ENCODE results near the gene HIRIP3. TPM values are rescaled to one million over a fixed set of nuclear protein-coding genes. Genes with fewer than 3 reads are reported as not detected.

Gene HIRIP3
- total and polyA plus RNA-seq, 2 of the 8 experiments (the other 6 are each of a cell fraction or from before 2014, with no cell fraction given) = 11.9 to 18.5 TPM

GRCh38 chr16:29963021-29963743 lies 32.2 kb downstream of the HIRIP3 start:
- Histone ChIP-seq H4K20me1 (replicated peaks in 1 of 2; ENCODE audit: control insufficient read depth in 1 of 2, insufficient read depth in 2 of 2, low read length in 2 of 2) (no peaks in the 10 kb centered on the region), H3K56ac (replicated peaks; ENCODE audit: insufficient read length, low read depth, low read length) (no peak overlapping the region), H2BK12ac (ENCODE audit: low read depth, low read length) (no peak overlapping the region), H2AK5ac (ENCODE audit: low read depth, low read length) (no peak overlapping the region), H3K79me2 (ENCODE audit: control insufficient read depth in 1 of 2, insufficient read depth in 2 of 2, low read length in 2 of 2) (no peaks in the 10 kb centered on the region), H2AFZ (ENCODE audit: low read length) (no peak overlapping the region), H4K91ac (replicated peaks; ENCODE audit: insufficient read length, low read length) (no peak overlapping the region), H2BK5ac (ENCODE audit: low read depth, low read length) (peak overlapping the region; percentile 26; the same call in 1 of the 2 replicates), H3K27ac (ENCODE audit: low read depth, low read length) (no peak overlapping the region), H3K14ac (ENCODE audit: insufficient read length) (no peak overlapping the region), H3K4me2 (ENCODE audit: insufficient read depth in 1 of 2, low read depth in 2 of 2, low read length in 2 of 2) (peak overlapping the region; percentile 87 to 93; a peak in 2 of 4 replicates), H3K4ac (replicated peaks; ENCODE audit: insufficient read length, low read depth, low read length) (no peak overlapping the region), H4K8ac (ENCODE audit: extremely low read depth, insufficient read depth, low read length) (no peak overlapping the region), H3K4me3 (ENCODE audit: extremely low read depth in 1 of 4, insufficient read depth in 2 of 4, low read depth in 3 of 4, low read length in 4 of 4) (peak overlapping the region in 1 of 4 experiments; percentile 74; a peak in 2 of 8 replicates), H3K27me3 (replicated peaks in 1 of 4; ENCODE audit: control insufficient read depth in 3 of 4, extremely low read depth in 1 of 4, insufficient read depth in 3 of 4, low read length in 3 of 4) (peaks cover 0 to 2% (median 0%) of the 10 kb centered on the region in 4 experiments; a peak in 1 of 7 replicates), H3K9me3 (ENCODE audit: insufficient read depth in 2 of 2, low read depth in 1 of 2, low read length in 1 of 2) (no peaks in the 10 kb centered on the region), H2BK120ac (replicated peaks; ENCODE audit: low read depth, low read length) (no peak overlapping the region), H2BK15ac (ENCODE audit: low read length) (0 out of 2 replicates have a peak overlapping the region, but pooled peaks have one; percentile 61), H3K23ac (ENCODE audit: insufficient read length) (no peak overlapping the region), H2BK20ac (ENCODE audit: low read length) (no peak overlapping the region), H3K36me3 (ENCODE audit: control insufficient read depth in 2 of 4, insufficient read depth in 4 of 4, low read length in 3 of 4) (peaks cover 0 to 4% (median 3%) of the 10 kb centered on the region in 4 experiments; a peak in 2 of 8 replicates), H3K18ac (ENCODE audit: extremely low read depth, low read length) (no peak overlapping the region), H4K5ac (ENCODE audit: insufficient read length, low read depth, low read length) (no peak overlapping the region), H3K4me1 (replicated peaks in 1 of 4; ENCODE audit: control insufficient read depth in 3 of 4, insufficient read depth in 4 of 4, low read length in 3 of 4) (peaks cover 0 to 5% (median 3%) of the 10 kb centered on the region in 4 experiments; a peak in 5 of 7 replicates), H3K9ac (replicated peaks in 1 of 4; ENCODE audit: extremely low read depth in 1 of 4, low read depth in 3 of 4, low read length in 3 of 4) (no peak overlapping the region; a peak in 1 of 7 replicates), H3K79me1 (ENCODE audit: low read depth, low read length) (no peaks in the 10 kb centered on the region), H3K23me2 (ENCODE audit: low read depth, low read length) (peaks cover 12% of the 10 kb centered on the region)
- DNase-seq (ENCODE audit: low read depth in 1 of 2, low spot score in 2 of 2) (no peak), FAIRE-seq (no peak)
- 88% methylated on average over 13 of the region's 14 CpGs; no CpG with 5 or more reads in 1 of the 2 experiments for WGBS, 2 experiments (ENCODE audit: extremely low coverage in 1 of 2, insufficient coverage in 1 of 2, insufficient read length in 1 of 2, insufficient replicate concordance in 2 of 2, low coverage in 1 of 2, low lambda C conversion rate in 2 of 2, missing lambda C conversion rate in 1 of 2)
- POLR2A ChIA-PET (ENCODE audit: partially characterized antibody) = interaction anchor here (0.9 to 3.6 kb wide), 4 partner anchors 10 to 156 kb away, joined by 3 to 33 read pairs (median 4); partner anchors contain the start of genes MAZ and TAOK2
- CTCF ChIA-PET (ENCODE audit: partially characterized antibody) = interaction anchor here (1.1 to 2.4 kb wide), 3 partner anchors 19 to 85 kb away, joined by 3 to 6 read pairs (median 3); no protein-coding TSS in a partner anchor
- TF ChIP-seq EGR1 (IDR thresholded peaks at IDR 0.05; ENCODE audit: borderline replicate concordance, low read depth, low read length) (no peak), SP1 (IDR thresholded peaks at IDR 0.05; ENCODE audit: low read depth, low read length) (no peak), SIN3A (conservative IDR thresholded peaks at IDR 0.05 in 1 of 2, IDR thresholded peaks at IDR 0.05 in 1 of 2; ENCODE audit: low read depth in 1 of 2, low read length in 2 of 2) (no peak), TAF1 (IDR thresholded peaks at IDR 0.05; ENCODE audit: low read depth, low read length) (no peak), SP2 (IDR thresholded peaks at IDR 0.05; ENCODE audit: low read length) (no peak), NANOG (IDR thresholded peaks at IDR 0.05; ENCODE audit: insufficient read depth, low read depth, low read length, poor library complexity, severe bottlenecking) (no peak), POU5F1 (IDR thresholded peaks at IDR 0.05; ENCODE audit: low read depth, low read length) (no peak), TEAD4 (IDR thresholded peaks at IDR 0.05; ENCODE audit: low read depth, low read length) (no peak), BACH1 (IDR thresholded peaks at IDR 0.05; ENCODE audit: low read length) (no peak), CEBPB (IDR thresholded peaks at IDR 0.05; ENCODE audit: low read depth, low read length) (no peak), CTBP2 (IDR thresholded peaks at IDR 0.05; ENCODE audit: borderline replicate concordance, insufficient read depth, insufficient read length, low read length) (no peak), SUZ12 (IDR thresholded peaks at IDR 0.05; ENCODE audit: low read length) (no peak), CHD2 (IDR thresholded peaks at IDR 0.05; ENCODE audit: low read length) (no peak)
